HL-60 (cell line): ENCODE results near the gene HSBP1.

ENCODE experiments used
- CTCF ChIP-seq: IDR thresholded peaks from one replicate; pipeline ENCODE4 v1.5.1; 2011; ENCODE audit warnings: low read length, control low read depth, inconsistent platforms; ENCODE audit not compliant: insufficient read depth
- POLR2AphosphoS5 ChIP-seq: IDR thresholded peaks from 2 replicates; pipeline ENCODE4 v1.6.1; 2012; ENCODE audit warnings: low read depth
- SPI1 ChIP-seq: IDR thresholded peaks from 2 replicates; pipeline ENCODE4 v1.6.1; 2012; ENCODE audit warnings: low read depth, mild to moderate bottlenecking, borderline replicate concordance
- TF ChIP-seq, protein P1 (sequence below): IDR thresholded peaks from 2 replicates; pipeline ENCODE4 v1.6.1; 2012; ENCODE audit warnings: low read depth; ENCODE audit not compliant: insufficient replicate concordance

- TF ChIP-seq CTCF (no peak), SPI1 (no peak), POLR2AphosphoS5 (no peak)
- TF ChIP-seq, protein P1, sequence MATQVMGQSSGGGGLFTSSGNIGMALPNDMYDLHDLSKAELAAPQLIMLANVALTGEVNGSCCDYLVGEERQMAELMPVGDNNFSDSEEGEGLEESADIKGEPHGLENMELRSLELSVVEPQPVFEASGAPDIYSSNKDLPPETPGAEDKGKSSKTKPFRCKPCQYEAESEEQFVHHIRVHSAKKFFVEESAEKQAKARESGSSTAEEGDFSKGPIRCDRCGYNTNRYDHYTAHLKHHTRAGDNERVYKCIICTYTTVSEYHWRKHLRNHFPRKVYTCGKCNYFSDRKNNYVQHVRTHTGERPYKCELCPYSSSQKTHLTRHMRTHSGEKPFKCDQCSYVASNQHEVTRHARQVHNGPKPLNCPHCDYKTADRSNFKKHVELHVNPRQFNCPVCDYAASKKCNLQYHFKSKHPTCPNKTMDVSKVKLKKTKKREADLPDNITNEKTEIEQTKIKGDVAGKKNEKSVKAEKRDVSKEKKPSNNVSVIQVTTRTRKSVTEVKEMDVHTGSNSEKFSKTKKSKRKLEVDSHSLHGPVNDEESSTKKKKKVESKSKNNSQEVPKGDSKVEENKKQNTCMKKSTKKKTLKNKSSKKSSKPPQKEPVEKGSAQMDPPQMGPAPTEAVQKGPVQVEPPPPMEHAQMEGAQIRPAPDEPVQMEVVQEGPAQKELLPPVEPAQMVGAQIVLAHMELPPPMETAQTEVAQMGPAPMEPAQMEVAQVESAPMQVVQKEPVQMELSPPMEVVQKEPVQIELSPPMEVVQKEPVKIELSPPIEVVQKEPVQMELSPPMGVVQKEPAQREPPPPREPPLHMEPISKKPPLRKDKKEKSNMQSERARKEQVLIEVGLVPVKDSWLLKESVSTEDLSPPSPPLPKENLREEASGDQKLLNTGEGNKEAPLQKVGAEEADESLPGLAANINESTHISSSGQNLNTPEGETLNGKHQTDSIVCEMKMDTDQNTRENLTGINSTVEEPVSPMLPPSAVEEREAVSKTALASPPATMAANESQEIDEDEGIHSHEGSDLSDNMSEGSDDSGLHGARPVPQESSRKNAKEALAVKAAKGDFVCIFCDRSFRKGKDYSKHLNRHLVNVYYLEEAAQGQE: no peak
Observed at GRCh38 chr16:83856792-83857191, 49.0 kb downstream of the HSBP1 start.
